Suprapubic skin (tissue), 4 donors: ENCODE data around the gene SPATA32.

Experiments used
- POLR2A ChIP-seq, 2 donors: fragments of 450-650 bp; IDR thresholded peaks; one replicate each; pipeline ENCODE4 v1.6.1; 2017; ENCODE audit warnings: antibody characterized with exemption in 2 of 2, mild to moderate bottlenecking in 2 of 2, moderate library complexity in 2 of 2
- POLR2AphosphoS5 ChIP-seq, 3 donors: sonication (generic); formaldehyde crosslinking; IDR thresholded peaks; one replicate each; pipeline ENCODE4 v1.6.1; 2017; ENCODE audit warnings: antibody characterized with exemption in 3 of 3
- TF ChIP-seq, protein P1 (sequence below), 2 donors: fragments of 200-600 bp in 1 of 2; fragments of 450-650 bp in 1 of 2; sonication (generic) in 1 of 2; IDR thresholded peaks; one replicate each; pipeline ENCODE4 v1.5.1; 2016 to 2019; ENCODE audit warnings: antibody characterized with exemption in 2 of 2, mild to moderate bottlenecking in 1 of 2, moderate library complexity in 1 of 2

DNA sequence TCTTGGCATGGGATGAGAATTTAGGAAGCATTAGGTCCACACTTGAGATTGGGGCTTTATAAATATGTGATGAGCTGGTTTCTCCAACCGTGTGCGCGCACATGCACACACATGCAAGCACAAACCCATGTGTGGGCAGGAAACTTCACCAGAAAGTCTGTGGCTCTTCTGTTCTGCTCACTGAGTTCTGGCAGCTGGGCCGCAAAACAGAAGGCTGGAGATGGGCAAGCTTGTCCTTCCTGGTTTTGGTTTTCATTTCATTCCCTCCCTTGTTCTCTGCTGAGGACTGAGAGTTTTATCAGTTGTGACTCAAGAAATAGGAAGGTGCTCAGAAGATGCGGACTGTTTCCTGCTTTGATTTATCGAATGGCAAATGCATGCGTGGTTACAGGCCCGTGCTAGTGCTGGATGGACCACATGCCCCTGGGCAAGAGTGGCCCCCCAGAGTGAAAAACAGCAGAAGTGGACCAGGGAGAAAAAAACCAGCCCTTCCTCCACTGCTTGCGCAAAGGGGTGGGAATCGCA lies 40.8 kb upstream of the SPATA32 start:
- TF ChIP-seq, protein P1, sequence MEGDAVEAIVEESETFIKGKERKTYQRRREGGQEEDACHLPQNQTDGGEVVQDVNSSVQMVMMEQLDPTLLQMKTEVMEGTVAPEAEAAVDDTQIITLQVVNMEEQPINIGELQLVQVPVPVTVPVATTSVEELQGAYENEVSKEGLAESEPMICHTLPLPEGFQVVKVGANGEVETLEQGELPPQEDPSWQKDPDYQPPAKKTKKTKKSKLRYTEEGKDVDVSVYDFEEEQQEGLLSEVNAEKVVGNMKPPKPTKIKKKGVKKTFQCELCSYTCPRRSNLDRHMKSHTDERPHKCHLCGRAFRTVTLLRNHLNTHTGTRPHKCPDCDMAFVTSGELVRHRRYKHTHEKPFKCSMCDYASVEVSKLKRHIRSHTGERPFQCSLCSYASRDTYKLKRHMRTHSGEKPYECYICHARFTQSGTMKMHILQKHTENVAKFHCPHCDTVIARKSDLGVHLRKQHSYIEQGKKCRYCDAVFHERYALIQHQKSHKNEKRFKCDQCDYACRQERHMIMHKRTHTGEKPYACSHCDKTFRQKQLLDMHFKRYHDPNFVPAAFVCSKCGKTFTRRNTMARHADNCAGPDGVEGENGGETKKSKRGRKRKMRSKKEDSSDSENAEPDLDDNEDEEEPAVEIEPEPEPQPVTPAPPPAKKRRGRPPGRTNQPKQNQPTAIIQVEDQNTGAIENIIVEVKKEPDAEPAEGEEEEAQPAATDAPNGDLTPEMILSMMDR (IDR thresholded peaks at IDR 0.05) = no peak
- no peak for TF ChIP-seq POLR2A (IDR thresholded peaks at IDR 0.05)
- TF ChIP-seq POLR2AphosphoS5 (IDR thresholded peaks at IDR 0.05) = no peak
